CD4-positive, alpha-beta T cell treated with Interferon alpha-2 for 1 hour (primary cell): ENCODE measurements around the gene PTPRJ.
A peak's percentile ranks its signal among the peaks of the same experiment; 100 is the strongest.
"Not testable (repeated sequence)": the region's sequence is repeated elsewhere in the genome, so short reads cannot be mapped to it uniquely, and the experiment has no call there.

Experiments used
- DNase-seq, 2 donors: peaks; one replicate each; pipeline ENCODE4 v3.0.0-alpha.2; 2020 to 2022

The PTPRJ gene

DNA sequence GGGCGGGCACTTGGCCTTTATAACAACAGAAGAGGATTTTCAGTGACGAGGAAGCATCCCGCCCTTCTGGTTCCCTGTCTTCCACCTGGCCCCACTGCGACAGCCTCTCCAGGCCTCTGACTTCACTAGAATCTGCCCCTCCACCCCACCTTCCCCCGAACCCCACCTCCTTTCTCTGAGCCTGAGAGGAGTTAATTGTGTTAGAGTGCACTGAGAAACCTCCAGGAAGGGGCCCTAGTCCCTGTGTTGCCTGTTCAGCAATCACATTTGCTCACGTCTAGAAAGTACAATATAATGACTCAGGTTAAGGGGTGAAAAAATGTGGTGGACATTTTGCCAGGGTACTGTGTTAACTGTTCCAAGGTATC is 38.8 kb downstream of the PTPRJ start:
- no peak for DNase-seq

- DNase-seq = no peak
Observed at GRCh38 chr11:48019595-48019994, 39.2 kb downstream of the PTPRJ start.

GRCh38 chr11:48020092-48020755 is 39.9 kb downstream of the PTPRJ start:
- peak; percentile 72 to 73 for DNase-seq

DNA sequence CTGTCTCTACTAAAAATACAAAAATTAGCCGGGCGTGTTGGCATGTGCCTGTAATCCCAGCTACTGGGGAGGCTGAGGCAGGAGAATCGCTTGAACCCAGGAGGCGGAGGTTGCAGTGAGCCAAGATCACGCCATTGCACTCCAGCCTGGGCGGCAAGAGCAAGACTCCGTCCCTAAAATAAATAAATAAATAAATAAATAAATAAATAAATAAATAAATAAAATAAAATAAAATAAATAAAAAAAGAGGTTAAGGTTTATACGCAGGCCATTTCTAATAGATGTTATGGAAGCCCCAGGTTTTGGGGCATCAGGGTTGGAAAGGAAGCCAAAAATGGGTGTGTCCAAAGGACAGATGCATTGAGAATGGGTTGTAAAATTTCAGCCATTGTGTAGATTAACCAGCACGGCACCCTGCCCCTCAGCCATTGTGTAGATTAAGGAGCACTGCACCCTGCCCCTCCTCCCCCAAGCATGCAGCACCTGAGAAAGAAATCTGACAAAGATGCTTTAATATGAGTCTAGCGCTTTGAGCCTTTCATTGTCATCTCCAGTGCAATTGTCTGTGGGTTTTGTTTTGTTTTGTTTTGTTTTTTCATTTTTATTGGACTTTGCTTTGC is 41.0 kb downstream of the PTPRJ start:
- DNase-seq = not testable (repeated sequence)

GRCh38 chr11:48022445-48022844 is 42.1 kb downstream of the PTPRJ start:
- no peak for DNase-seq

GRCh38 chr11:48023608-48024007 is 43.2 kb downstream of the PTPRJ start:
- DNase-seq = not testable (repeated sequence)

- no peak for DNase-seq
Observed at GRCh38 chr11:48024635-48025071, 44.3 kb downstream of the PTPRJ start.

- DNase-seq = no peak
Observed at GRCh38 chr11:48025293-48025983, 45.1 kb downstream of the PTPRJ start.

DNA sequence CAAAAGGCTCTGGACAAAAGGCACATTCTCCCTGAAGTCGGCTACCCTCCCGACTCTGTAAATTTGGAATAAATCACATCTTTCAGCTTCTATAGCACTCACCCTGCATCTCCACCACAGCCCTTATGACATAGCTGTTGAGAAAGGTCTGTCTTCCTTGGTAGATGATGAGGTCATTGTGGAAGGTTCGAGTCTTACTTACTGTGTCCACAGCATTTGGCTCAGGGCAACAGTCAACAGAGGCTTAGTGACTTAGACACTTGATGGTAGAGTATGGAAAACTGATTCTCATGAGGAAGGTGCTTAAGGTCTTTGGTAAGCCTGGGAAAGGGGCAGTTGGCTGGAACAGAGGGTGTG is 45.6 kb downstream of the PTPRJ start:
- DNase-seq = no peak

DNA sequence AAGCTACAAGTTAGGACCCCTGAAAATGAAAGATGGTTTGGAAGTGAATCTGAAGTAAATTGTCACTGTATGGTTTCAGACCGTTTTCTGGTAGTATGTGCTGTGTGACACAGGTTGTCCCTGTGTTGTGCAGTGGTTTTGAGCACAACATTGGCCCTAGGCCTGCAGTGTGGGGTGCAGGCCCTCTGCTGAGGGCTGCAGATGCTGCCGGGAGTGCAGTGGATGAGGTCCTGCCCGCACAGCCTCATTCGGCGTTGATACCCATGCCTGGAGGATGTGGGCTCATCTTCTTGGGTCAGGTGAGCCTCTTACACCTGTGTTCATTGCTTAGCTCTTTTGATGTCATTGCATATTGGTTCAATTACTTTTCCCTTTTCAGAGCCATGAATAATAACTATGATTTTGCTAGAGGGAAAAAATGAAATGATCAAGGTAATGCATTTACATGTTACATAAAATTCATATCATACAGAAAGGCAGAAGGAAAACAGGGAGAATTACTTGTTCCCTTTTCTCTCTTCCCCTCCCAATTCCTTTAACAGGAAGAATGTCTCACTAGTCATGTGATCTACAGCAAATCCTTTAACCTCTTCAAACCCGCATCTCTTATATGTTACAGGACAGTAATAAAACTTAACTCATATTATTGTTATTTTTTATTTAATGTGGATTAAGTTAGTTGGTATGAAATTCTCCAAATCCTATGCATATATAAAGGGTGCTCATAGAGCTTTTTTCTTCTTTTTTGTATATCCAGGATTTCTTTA is 48.7 kb downstream of the PTPRJ start:
- peak in 1 of 2 donors; percentile 51 for DNase-seq

- DNase-seq = no peak
Observed at GRCh38 chr11:48029681-48030290, 49.4 kb downstream of the PTPRJ start.

DNA sequence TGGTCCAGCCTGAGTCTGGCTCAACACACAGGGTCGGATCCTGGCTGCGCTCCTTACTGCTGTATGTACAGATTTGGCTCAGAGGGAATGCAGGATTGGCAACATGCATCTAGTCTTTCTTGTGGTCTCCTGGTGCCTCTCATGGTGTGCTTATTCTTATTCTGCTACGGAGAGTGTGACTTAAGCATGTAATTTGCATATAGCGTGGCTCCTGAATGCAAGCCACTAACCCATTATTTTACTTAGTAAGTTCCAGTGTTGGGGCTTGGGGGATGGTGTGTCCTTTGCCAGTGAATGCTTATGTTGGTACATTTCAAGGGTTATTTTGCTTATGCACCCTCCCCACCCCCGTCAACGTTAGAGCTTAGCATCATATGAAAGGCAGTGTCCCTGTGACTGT is 51.2 kb downstream of the PTPRJ start:
- DNase-seq = no peak

DNA sequence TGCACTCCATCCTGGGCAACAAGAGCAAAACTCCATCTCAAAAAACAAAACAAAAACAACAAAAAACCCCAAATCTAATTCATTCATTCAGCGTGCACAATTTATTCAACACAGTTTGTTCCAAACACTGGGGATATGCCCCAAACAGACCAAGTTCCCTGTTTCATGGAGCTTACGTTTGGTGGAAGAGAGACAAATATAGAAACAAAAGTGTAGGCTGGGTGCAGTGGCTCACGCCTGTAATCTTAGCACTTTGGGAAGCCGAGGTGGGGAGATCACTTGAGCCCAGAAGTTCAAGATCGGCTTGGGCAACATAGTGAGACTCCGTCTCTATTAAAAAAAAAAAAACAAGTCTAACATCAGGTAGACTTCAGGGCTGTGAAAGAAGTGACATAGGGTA is 52.4 kb downstream of the PTPRJ start:
- no peak for DNase-seq

DNA sequence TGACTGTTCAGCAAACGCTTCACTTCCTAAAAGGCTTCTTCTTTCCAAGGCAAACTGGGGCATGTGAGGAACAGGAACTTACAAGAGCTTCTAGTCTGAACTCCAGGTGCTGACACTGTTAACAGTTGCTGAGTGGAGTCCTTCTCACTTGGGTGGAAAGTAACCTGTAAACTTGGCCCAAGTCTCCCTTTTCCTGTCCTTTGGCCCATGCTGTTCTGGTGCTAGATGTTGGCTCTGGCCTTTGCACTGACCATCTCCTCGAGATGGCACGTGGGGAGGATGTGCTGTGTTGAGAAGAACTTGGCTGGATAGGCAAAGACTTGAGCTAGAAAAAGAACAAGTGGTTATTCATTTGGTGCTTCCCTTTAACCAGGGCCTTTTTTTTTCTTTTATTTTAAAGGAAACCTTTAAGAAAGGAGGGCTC is 53.6 kb downstream of the PTPRJ start:
- no peak for DNase-seq

DNA sequence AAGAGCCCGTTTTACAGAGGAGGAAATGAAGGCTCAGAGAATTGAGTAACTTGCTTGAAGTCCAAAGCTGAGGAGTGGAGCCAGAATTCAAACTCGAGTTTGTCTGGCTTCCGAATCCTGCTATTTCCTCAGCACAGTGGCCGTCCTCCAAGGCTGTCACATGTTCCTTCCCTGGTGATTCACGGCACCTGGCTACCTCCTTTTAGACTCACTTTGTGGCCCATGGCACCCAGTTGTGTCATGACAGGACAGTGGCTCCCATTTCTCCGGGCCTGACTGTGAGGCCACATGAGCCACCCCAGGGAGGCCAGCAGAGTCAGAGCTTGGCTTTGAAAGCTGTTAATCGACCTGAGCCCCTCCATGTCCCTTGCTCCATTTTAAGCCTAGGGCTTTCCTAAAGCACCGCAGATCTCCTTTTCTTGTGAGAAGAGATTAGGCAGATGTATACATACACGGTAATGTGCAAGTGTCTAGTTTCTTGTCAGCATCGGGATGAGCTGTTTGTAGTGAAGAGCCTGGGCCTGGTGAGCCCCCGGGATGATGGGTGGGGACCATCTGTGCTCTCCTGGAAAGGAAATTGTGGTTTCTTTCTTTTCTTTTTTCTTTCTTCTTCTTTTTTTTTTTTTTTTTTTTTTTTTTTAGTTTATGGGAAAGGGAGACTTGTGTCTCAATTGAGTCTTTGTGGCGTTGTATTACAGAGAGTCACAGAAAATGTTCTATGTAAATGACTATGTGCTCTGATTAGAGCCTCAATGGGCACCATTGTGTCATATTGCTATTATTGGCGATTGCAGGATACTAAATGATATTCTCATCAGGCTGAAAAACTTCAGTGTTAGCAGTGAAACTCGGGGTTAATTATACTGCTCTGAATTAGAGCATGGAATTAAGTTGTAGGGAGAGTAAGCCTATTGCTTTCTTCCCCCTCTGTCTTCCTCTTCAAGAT is 54.8 kb downstream of the PTPRJ start:
- DNase-seq = no peak

DNA sequence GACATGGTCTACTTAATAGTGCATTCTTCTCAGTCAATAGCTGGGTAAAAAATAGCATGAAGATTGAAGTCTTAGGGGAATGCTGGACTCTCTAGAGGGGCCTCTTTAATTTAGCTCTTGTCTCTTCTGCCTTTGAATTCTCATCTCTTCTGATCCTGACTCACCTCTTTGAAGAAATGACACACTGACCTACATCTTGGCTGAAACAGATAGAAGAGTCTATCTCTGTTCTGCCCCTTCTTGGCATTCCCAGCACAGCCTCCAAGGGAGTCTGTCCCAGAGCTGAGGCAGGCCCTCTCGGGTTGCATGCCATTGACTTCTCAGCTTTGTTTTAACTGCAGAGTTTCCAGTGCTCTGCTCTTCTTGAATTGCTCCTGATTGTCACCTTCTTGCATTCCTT is 55.7 kb downstream of the PTPRJ start:
- DNase-seq = no peak

DNA sequence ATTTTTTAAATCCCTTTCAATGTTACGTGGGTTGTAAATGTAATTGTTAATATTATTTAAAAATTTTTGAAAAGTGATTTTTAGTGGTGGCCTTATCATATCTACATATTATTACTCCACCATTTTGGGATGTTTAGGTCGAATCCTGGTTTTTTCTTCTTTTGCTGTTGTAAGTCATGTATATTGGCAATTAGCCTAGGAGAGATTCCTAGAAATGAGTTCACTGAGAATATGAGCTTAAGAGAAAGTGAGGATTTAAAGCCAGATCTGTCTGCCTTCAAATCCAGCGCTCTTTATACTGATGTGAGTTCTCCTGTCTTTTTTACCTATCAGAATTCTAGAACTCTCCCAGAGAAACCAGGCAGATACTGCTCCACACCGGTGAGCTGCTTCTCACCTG is 56.1 kb downstream of the PTPRJ start:
- no peak for DNase-seq

- DNase-seq = no peak
Observed at GRCh38 chr11:48037709-48038468, 57.5 kb downstream of the PTPRJ start.

GRCh38 chr11:48040830-48041444 is 60.6 kb downstream of the PTPRJ start:
- DNase-seq = no peak

DNA sequence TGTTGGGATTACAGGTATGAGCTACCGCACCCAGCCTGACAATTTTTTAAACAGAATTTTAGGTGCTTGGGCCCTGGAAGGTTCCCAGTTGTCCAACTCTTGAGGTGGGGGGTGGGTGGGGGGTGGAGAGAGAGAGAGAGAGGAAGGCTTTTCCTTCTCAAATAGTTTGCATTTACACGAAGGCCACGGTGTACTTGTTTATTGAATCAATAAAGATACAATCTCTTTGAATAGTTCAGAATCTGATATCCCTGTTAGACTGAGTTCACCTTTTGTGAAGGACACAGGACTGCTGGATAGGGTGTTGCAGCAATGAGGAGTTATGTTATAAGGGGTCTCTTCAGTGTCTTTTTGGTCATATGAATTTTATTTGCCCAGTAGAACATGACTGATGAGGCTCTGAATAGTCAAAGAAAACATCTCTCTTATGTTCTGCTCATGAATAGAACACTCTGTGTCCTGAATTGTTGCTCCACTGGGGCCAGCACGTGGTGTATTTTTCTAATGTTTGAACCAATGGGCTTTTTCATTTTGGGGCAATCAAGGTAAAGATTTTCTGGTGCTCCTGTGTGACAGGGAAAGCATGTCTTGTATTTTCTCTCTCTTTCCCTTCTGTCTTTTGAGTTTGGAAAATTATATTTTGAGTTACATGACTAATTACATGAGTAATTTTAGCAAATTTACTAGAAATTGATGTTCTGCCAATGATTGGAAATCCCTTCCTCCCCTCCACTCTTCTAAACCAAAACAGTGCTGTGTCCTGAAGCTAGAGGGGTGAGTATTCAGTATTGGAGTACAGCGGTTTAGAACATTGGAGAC is 61.7 kb downstream of the PTPRJ start:
- DNase-seq = no peak
